ENCODE results near the gene LONP2. TPM values are rescaled to one million over a fixed set of nuclear protein-coding genes. Genes with fewer than 3 reads are reported as not detected.
"Not testable (repeated sequence)": the region's sequence is repeated elsewhere in the genome, so short reads cannot be mapped to it uniquely, and the experiment has no call there.

The LONP2 gene
- total and polyA plus RNA-seq, 2 experiments from 2014 or later: 12.4 to 25.2 TPM

- not testable (repeated sequence) for H4K20me1 ChIP-seq (replicated peaks; ENCODE audit: insufficient read depth); H3K27me3 Mint-ChIP-seq (ENCODE audit: insufficient read depth, low read depth, poor library complexity); H3K4me1 ChIP-seq (ENCODE audit: insufficient read depth); H3K36me3 Mint-ChIP-seq (ENCODE audit: low read depth); ATAC-seq; H3K4me2 ChIP-seq; H3K4me3 ChIP-seq; H3K36me3 ChIP-seq (ENCODE audit: insufficient read depth); H3K4me1 Mint-ChIP-seq; H2AFZ ChIP-seq; H3K27ac Mint-ChIP-seq; H3K27ac ChIP-seq (ENCODE audit: low read depth); H3K27me3 ChIP-seq (ENCODE audit: insufficient read depth); DNase-seq (ENCODE audit: low spot score); H3F3A ChIP-seq (replicated peaks; ENCODE audit: low read depth); H3K79me2 ChIP-seq (replicated peaks; ENCODE audit: insufficient read depth); H3K9me2 ChIP-seq (ENCODE audit: insufficient read depth); H3K9me3 Mint-ChIP-seq; H3K4me3 Mint-ChIP-seq
Observed at GRCh38 chr16:48402547-48402946, 158.4 kb downstream of the LONP2 start.

- no peaks in the 10 kb centered on the region for H3K36me3 ChIP-seq (ENCODE audit: insufficient read depth)
- H3K9me2 ChIP-seq (ENCODE audit: insufficient read depth): no peaks in the 10 kb centered on the region
- no peaks in the 10 kb centered on the region for H3F3A ChIP-seq (replicated peaks; ENCODE audit: low read depth)
- H3K27ac ChIP-seq (ENCODE audit: low read depth): no peak overlapping the region
- no peaks in the 10 kb centered on the region for H4K20me1 ChIP-seq (replicated peaks; ENCODE audit: insufficient read depth)
- Mint-ChIP-seq H3K4me1 (peaks cover 7% of the 10 kb centered on the region; the same call in 2 of the 3 replicates), H3K27ac (no peak overlapping the region), H3K4me3 (no peak overlapping the region), H3K27me3 (ENCODE audit: insufficient read depth, low read depth, poor library complexity) (peaks cover 3% of the 10 kb centered on the region), H3K9me3 (no peaks in the 10 kb centered on the region), H3K36me3 (ENCODE audit: low read depth) (no peaks in the 10 kb centered on the region)
- no peaks in the 10 kb centered on the region for H3K79me2 ChIP-seq (replicated peaks; ENCODE audit: insufficient read depth)
- peak overlapping the region; percentile 86 for H2AFZ ChIP-seq
- ATAC-seq (no peak), DNase-seq (ENCODE audit: low spot score) (no peak)
- H3K4me3 ChIP-seq: no peak overlapping the region
- peaks cover 6% of the 10 kb centered on the region; the same call in 1 of the 2 replicates for H3K4me1 ChIP-seq (ENCODE audit: insufficient read depth)
- H3K27me3 ChIP-seq (ENCODE audit: insufficient read depth): no peaks in the 10 kb centered on the region
- no peak overlapping the region for H3K4me2 ChIP-seq
- TF ChIP-seq ZNF114 (CRISPR knock-in tag; IDR thresholded peaks at IDR 0.05): no peak
- no peak for TF ChIP-seq CTCF (conservative IDR thresholded peaks at IDR 0.05; ENCODE audit: low read depth in 2 of 2)
- TF ChIP-seq REST (IDR thresholded peaks at IDR 0.05; ENCODE audit: unreplicated experiment): no peak
- no peak for TF ChIP-seq ZNF331 (CRISPR knock-in tag; IDR thresholded peaks at IDR 0.05; ENCODE audit: low read depth)
- TF ChIP-seq ETS1 (IDR thresholded peaks at IDR 0.05): no peak
- no peak for TF ChIP-seq EZH2phosphoT487 (IDR thresholded peaks at IDR 0.05; ENCODE audit: unreplicated experiment)
- no peak for TF ChIP-seq JUNB (IDR thresholded peaks at IDR 0.05; ENCODE audit: unreplicated experiment)
- TF ChIP-seq ZNF462 (CRISPR knock-in tag; IDR thresholded peaks at IDR 0.05): no peak
- TF ChIP-seq NANOG (IDR thresholded peaks at IDR 0.05; ENCODE audit: borderline replicate concordance): no peak
- no peak for TF ChIP-seq CREB1 (CRISPR knock-in tag; IDR thresholded peaks at IDR 0.05; ENCODE audit: low read depth)
Observed at GRCh38 chr16:48405153-48405552, 161.1 kb downstream of the LONP2 start.

Data from GM23338 (cell line).